ENCODE results near the gene RPL13.

- TF ChIP-seq TAF1 (CRISPR knock-in tag; IDR thresholded peaks at IDR 0.05) (no peak), PHF8 (CRISPR knock-in tag; IDR thresholded peaks at IDR 0.05) (no peak), POLR2AphosphoS5 (IDR thresholded peaks at IDR 0.05; ENCODE audit: low read depth, low read length) (no peak), EZH2 (conservative IDR thresholded peaks at IDR 0.05; ENCODE audit: low read depth, low read length) (no peak), POLR2AphosphoS2 (IDR thresholded peaks at IDR 0.05; ENCODE audit: low read depth, low read length) (no peak), ZNF652 (CRISPR knock-in tag; IDR thresholded peaks at IDR 0.05; ENCODE audit: borderline replicate concordance, low read depth) (no peak), ZNF605 (CRISPR knock-in tag; IDR thresholded peaks at IDR 0.05) (no peak), ZBTB49 (CRISPR knock-in tag; IDR thresholded peaks at IDR 0.05; ENCODE audit: borderline replicate concordance) (no peak), BRF2 (CRISPR knock-in tag; IDR thresholded peaks at IDR 0.05) (no peak), MXI1 (IDR thresholded peaks at IDR 0.05; ENCODE audit: borderline replicate concordance, low read depth, low read length) (no peak), CTCF (CRISPR knock-in tag; IDR thresholded peaks at IDR 0.05) (no peak)
- TF ChIP-seq, protein P1, sequence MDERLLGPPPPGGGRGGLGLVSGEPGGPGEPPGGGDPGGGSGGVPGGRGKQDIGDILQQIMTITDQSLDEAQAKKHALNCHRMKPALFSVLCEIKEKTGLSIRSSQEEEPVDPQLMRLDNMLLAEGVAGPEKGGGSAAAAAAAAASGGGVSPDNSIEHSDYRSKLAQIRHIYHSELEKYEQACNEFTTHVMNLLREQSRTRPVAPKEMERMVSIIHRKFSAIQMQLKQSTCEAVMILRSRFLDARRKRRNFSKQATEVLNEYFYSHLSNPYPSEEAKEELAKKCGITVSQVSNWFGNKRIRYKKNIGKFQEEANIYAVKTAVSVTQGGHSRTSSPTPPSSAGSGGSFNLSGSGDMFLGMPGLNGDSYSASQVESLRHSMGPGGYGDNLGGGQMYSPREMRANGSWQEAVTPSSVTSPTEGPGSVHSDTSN (CRISPR knock-in tag; IDR thresholded peaks at IDR 0.05), result no peak
- TF ChIP-seq, protein P2, sequence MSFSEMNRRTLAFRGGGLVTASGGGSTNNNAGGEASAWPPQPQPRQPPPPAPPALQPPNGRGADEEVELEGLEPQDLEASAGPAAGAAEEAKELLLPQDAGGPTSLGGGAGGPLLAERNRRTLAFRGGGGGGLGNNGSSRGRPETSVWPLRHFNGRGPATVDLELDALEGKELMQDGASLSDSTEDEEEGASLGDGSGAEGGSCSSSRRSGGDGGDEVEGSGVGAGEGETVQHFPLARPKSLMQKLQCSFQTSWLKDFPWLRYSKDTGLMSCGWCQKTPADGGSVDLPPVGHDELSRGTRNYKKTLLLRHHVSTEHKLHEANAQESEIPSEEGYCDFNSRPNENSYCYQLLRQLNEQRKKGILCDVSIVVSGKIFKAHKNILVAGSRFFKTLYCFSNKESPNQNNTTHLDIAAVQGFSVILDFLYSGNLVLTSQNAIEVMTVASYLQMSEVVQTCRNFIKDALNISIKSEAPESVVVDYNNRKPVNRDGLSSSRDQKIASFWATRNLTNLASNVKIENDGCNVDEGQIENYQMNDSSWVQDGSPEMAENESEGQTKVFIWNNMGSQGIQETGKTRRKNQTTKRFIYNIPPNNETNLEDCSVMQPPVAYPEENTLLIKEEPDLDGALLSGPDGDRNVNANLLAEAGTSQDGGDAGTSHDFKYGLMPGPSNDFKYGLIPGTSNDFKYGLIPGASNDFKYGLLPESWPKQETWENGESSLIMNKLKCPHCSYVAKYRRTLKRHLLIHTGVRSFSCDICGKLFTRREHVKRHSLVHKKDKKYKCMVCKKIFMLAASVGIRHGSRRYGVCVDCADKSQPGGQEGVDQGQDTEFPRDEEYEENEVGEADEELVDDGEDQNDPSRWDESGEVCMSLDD (CRISPR knock-in tag; IDR thresholded peaks at IDR 0.05; ENCODE audit: borderline replicate concordance), result no peak
These were observed 40.5 kb downstream of the RPL13 start for GRCh38 chr16:89600956-89601355.
